Stomach (tissue), 9 donors: ENCODE measurements around the gene PRKG1. TPM values are rescaled to one million over a fixed set of nuclear protein-coding genes. Genes with fewer than 3 reads are reported as not detected.
"Not testable (repeated sequence)": the region's sequence is repeated elsewhere in the genome, so short reads cannot be mapped to it uniquely, and the experiment has no call there.

Experiments
- DNase-seq, 2 donors: peaks; one replicate each; pipeline versions ENCODE4 v3.0.0 to v3.0.0-alpha.2; 2013 to 2019
- H3K27ac ChIP-seq, 5 donors: fragments of 200-600 bp in 4 of 5; sonication (generic) in 4 of 5; one replicate each; pipeline ENCODE4 v1.5.1; 2013 to 2019; ENCODE audit warnings: mild to moderate bottlenecking in 1 of 5, moderate library complexity in 1 of 5
- H3K27me3 ChIP-seq, 3 donors: fragments of 200-600 bp; sonication (generic); one replicate each; pipeline ENCODE4 v1.5.1; 2017 to 2019; ENCODE audit warnings: mixed run types in 1 of 3
- H3K36me3 ChIP-seq, 4 donors: fragments of 200-600 bp; sonication (generic); 1 replicate in 3 of 4; 2 replicates in 1 of 4; pipeline ENCODE4 v1.5.1; 2016 to 2019
- H3K4me1 ChIP-seq, 4 donors: fragments of 200-600 bp; sonication (generic); one replicate each; pipeline ENCODE4 v1.5.1; 2016 to 2019
- H3K4me3 ChIP-seq, 4 donors: fragments of 200-600 bp; sonication (generic) in 3 of 4; one replicate each; pipeline ENCODE4 v1.5.1; 2016 to 2019; ENCODE audit warnings: mild to moderate bottlenecking in 1 of 4
- H3K9me3 ChIP-seq, 4 donors: fragments of 200-600 bp; sonication (generic); one replicate each; pipeline ENCODE4 v1.5.1; 2016 to 2019
- EP300 ChIP-seq: sonication (generic); formaldehyde crosslinking; IDR thresholded peaks from one replicate; pipeline ENCODE4 v1.6.1; 2017; ENCODE audit warnings: antibody characterized with exemption
- POLR2A ChIP-seq, 4 donors: fragments of 450-650 bp; IDR thresholded peaks; one replicate each; pipeline ENCODE4 v1.6.1; 2016; ENCODE audit warnings: antibody characterized with exemption in 4 of 4, control low read depth in 2 of 4, mild to moderate bottlenecking in 1 of 4, moderate library complexity in 1 of 4
- POLR2AphosphoS5 ChIP-seq, 3 donors: sonication (generic); formaldehyde crosslinking; IDR thresholded peaks; one replicate each; pipeline ENCODE4 v1.6.1; 2016; ENCODE audit warnings: antibody characterized with exemption in 3 of 3
- WGBS, 5 donors: extraction: QIAGEN DNeasy Blood & Tissue Kit in 3 of 5; methylation state at CpG; one replicate each; pipeline versions ENCODE4 v1.1.5 to v1.1.7; 2013 to 2018; 5-methylcytosine and 5-hydroxymethylcytosine counted together
- intact Hi-C: fragments of 100-400 bp; cut with DNase I; formaldehyde crosslinking; loops from one replicate; pipeline ENCODE4 v1.15.1; 2023; ENCODE audit warnings: low total_unique reads
- polyA plus RNA-seq, 3 donors: library from polyadenylated mRNA; stranded (reverse); fragments of 200-250 nt; gene quantifications; one replicate each; pipeline ENCODE4 v1.2.3, GENCODE V29; 2013
- total RNA-seq, 5 donors: library from RNA; depleted of rRNA; stranded (reverse); fragments of >200 nt; gene quantifications; one replicate each; pipeline versions ENCODE4 v1.1.0 to v1.2.3, GENCODE V29; 2014 to 2016
- TF ChIP-seq, protein P1 (sequence below), 7 experiments: fragments of 450-650 bp in 4 of 7; fragments of 200-600 bp in 3 of 7; sonication (generic) in 3 of 7; IDR thresholded peaks; one replicate each; pipeline ENCODE4 v1.5.1; 2016 to 2019; ENCODE audit warnings: antibody characterized with exemption in 7 of 7, control low read depth in 2 of 7, mild to moderate bottlenecking in 1 of 7
- donor health status: healthy with polysubstance abuse.
- donor health status: Bipolar disorder and iron deficiency.
- donor health status: healthy.

PRKG1 gene
- total and polyA plus RNA-seq, 8 donors = 1.5 to 89.2 (median 14.3) TPM

DNA sequence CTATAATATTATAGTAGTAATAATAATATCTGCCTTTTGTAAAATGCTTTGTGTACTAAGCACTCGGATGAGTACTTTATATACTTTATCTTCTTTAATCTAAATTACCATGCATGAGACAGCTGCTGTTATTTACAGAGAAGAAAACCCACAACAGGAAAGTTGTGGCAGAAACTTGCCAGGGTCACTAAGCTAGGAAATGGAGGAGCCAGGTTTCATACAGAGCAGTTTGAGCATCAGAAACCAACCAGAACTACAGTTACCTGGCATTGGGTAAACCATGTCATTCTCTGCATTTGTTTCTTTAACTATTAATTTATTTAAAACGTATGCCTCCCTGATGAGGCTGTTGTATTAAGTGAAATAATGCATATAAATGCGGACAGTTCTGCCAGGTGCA lies 495.2 kb downstream of the PRKG1 start:
- H3K9me3 ChIP-seq = no peaks in the 10 kb centered on the region
- intact Hi-C loops = no loop called here
- 68 to 89% (median 78%) methylated on average over 3 of the region's 3 CpGs for WGBS, 5 donors
- no peak for TF ChIP-seq POLR2A (IDR thresholded peaks at IDR 0.05)
- TF ChIP-seq EP300 = no peak
- no peak for TF ChIP-seq POLR2AphosphoS5 (IDR thresholded peaks at IDR 0.05)
- TF ChIP-seq, protein P1, sequence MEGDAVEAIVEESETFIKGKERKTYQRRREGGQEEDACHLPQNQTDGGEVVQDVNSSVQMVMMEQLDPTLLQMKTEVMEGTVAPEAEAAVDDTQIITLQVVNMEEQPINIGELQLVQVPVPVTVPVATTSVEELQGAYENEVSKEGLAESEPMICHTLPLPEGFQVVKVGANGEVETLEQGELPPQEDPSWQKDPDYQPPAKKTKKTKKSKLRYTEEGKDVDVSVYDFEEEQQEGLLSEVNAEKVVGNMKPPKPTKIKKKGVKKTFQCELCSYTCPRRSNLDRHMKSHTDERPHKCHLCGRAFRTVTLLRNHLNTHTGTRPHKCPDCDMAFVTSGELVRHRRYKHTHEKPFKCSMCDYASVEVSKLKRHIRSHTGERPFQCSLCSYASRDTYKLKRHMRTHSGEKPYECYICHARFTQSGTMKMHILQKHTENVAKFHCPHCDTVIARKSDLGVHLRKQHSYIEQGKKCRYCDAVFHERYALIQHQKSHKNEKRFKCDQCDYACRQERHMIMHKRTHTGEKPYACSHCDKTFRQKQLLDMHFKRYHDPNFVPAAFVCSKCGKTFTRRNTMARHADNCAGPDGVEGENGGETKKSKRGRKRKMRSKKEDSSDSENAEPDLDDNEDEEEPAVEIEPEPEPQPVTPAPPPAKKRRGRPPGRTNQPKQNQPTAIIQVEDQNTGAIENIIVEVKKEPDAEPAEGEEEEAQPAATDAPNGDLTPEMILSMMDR (IDR thresholded peaks at IDR 0.05) = no peak
- H3K4me1 ChIP-seq = peaks cover 0 to 6% (median 0%) of the 10 kb centered on the region in 4 donors
- H3K36me3 ChIP-seq = no peaks in the 10 kb centered on the region
- H3K27me3 ChIP-seq = no peaks in the 10 kb centered on the region
- no peak for DNase-seq
- no peak overlapping the region for H3K27ac ChIP-seq
- no peak overlapping the region for H3K4me3 ChIP-seq

DNA sequence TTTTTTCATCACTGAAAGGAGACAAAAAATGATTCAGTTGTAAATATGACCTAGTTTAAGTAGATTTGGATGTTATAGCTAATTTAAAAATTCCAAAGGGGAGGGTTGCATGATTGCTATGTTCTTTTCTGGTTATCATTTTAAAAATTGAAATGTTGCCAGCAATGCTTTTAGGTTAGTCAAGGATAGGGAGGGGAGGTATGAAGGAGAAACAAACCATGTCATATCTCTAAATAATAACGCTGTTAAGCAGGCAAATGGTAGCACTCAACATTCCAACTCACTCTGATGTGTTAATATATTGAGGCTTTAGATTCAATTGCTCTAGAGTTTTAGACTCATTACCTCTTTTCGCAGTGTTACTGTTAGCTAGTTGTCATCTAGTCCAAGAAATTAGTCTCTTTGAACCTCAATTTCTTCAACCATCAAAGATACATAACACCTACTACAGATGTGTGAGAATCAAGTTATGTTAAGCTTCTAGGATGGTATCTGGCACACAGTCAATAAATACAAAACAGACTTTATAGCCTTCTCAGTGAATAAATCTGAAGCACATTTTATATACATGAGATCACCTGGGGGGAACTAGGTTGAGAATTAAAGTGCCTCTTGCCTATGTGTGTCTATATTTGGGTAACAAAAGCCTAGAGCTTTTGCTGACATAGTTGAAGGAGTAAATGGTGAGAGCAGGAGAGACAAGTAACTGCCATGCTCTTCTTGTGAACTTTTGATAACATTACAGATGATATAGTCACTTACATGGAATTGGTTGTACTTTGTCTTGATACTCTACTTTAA lies 500.2 kb downstream of the PRKG1 start:
- Histone ChIP-seq H3K36me3 (no peaks in the 10 kb centered on the region), H3K4me3 (no peak overlapping the region), H3K27me3 (no peaks in the 10 kb centered on the region), H3K27ac (no peak overlapping the region), H3K4me1 (peaks cover 0 to 8% (median 0%) of the 10 kb centered on the region in 4 donors), H3K9me3 (no peaks in the 10 kb centered on the region)
- intact Hi-C loops = no loop called here
- TF ChIP-seq POLR2A (IDR thresholded peaks at IDR 0.05) = no peak
- DNase-seq = peak in 1 of 2 donors; percentile 55
- WGBS, 5 donors = 42 to 60% (median 47%) methylated on average over 2 of the region's 2 CpGs

DNA sequence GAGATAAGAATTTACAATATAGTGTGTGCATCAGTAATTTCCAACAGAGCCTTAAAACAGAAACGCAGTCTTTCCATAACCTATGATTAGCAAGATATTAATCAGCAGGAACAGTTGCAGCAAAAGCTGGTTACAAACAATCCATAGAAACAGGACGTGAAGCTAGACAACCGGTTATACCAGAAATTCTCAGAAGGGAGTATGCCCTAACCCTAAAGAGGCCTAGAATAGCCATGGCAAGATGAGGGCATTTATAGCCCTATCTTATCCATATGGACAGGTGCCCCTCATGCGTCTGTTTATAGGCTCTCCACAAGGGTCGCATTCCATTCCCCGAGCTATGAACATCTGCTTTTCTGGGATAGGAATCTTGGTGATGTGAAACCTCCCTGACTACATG lies 506.9 kb downstream of the PRKG1 start:
- H3K9me3 ChIP-seq, DNase-seq, H3K27me3 ChIP-seq, H3K36me3 ChIP-seq, intact Hi-C loops, H3K4me3 ChIP-seq, H3K4me1 ChIP-seq, H3K27ac ChIP-seq: not testable (repeated sequence)
- 84 to 89% (median 85%) methylated on average over 6 of the region's 6 CpGs for WGBS, 5 donors

DNA sequence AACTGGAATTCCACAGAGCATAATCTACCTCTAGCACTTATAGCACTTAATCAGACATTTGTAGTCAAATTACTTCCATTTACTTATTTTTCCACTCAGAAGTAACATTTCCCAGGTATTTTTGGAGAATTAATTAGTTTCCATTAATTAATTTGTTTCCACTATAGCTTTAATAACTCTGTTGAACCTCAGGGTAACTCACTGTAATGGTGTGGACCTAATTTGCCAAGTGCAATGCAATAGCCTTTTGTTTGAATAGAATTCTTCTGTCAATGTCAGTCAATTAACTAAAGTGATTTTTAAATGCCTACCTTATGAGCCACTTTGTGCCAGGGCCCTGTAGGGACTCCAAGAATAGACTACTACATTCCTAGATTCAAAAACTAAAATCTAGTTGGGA lies 509.7 kb downstream of the PRKG1 start:
- Histone ChIP-seq H3K4me3 (no peak overlapping the region), H3K36me3 (no peaks in the 10 kb centered on the region), H3K27ac (no peak overlapping the region), H3K9me3 (peaks cover 0 to 6% (median 3%) of the 10 kb centered on the region in 4 donors), H3K4me1 (no peaks in the 10 kb centered on the region), H3K27me3 (no peaks in the 10 kb centered on the region)
- intact Hi-C loops = no loop called here
- no peak for DNase-seq
- TF ChIP-seq POLR2AphosphoS5 (IDR thresholded peaks at IDR 0.05) = no peak
- TF ChIP-seq, protein P1 (IDR thresholded peaks at IDR 0.05) = no peak
- no peak for TF ChIP-seq POLR2A (IDR thresholded peaks at IDR 0.05)
- TF ChIP-seq EP300 = no peak

DNA sequence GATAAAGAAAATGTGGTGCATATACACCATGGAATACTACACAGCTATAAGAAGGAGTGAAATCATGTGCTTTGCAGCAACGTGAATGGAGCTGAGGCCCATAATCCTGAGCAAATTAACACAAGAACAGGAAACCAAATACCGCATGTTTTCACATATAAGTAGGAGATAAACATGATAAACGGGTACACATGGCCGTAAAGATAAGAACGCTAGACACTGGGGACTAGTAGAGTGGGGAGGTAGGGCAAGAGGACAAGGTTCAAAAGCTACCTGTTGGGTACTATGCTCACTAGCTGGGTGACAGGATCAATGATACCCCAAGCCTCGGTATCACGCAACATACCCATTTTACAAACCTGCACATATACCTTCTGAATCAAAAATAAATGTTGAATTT lies 511.5 kb downstream of the PRKG1 start:
- TF ChIP-seq POLR2A (IDR thresholded peaks at IDR 0.05) (no peak), EP300 (no peak)
- Histone ChIP-seq H3K27ac (no peak overlapping the region), H3K4me1 (no peaks in the 10 kb centered on the region), H3K36me3 (no peaks in the 10 kb centered on the region), H3K4me3 (no peak overlapping the region), H3K27me3 (no peaks in the 10 kb centered on the region), H3K9me3 (peaks cover 0 to 6% (median 3%) of the 10 kb centered on the region in 4 donors)
- WGBS, 5 donors = 53 to 70% (median 60%) methylated on average over 7 of the region's 7 CpGs
- intact Hi-C loops = no loop called here
- DNase-seq = no peak

DNA sequence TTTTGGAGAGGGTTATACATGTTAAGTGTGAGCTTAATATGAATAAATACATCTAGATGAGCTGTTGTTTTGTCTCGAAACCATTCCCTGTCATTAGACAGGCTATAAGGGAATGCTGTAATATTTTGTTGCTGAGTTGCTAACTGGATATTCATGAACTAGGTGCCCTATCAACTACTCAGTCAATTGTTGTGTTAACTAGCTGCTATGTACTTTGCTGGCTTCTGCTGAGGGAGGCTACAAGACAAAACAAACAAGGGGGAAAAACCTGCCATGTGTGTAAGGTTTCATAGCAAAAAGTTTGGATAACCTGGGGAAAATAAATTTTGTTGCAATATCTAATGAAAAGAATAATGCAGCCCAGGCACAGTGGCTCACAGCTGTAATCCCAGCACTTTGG lies 514.7 kb downstream of the PRKG1 start:
- H3K4me1 ChIP-seq = no peaks in the 10 kb centered on the region
- intact Hi-C loops = no loop called here
- no peaks in the 10 kb centered on the region for H3K27me3 ChIP-seq
- H3K36me3 ChIP-seq = no peaks in the 10 kb centered on the region
- no peak overlapping the region for H3K4me3 ChIP-seq
- H3K27ac ChIP-seq = no peak overlapping the region
- no peak for TF ChIP-seq EP300
- TF ChIP-seq POLR2A (IDR thresholded peaks at IDR 0.05) = no peak
- no peak for TF ChIP-seq POLR2AphosphoS5 (IDR thresholded peaks at IDR 0.05)
- TF ChIP-seq, protein P1 (IDR thresholded peaks at IDR 0.05) = no peak
- DNase-seq = no peak
- WGBS, 5 donors = 83 to 97% (median 92%) methylated on average over 1 of the region's 1 CpG
- no peaks in the 10 kb centered on the region for H3K9me3 ChIP-seq
